ENCODE results near the gene TAF11L3.
"Not testable (repeated sequence)": the region's sequence is repeated elsewhere in the genome, so short reads cannot be mapped to it uniquely, and the experiment has no call there.

TAF11L3 gene

GRCh38 chr5:17518067-17518466 lies at the start of gene TAF11L3:
TSS of gene TAF11L3 (plus strand) at chr5:17518367.
- DNase-seq (ENCODE audit: insufficient read length, low spot score); FAIRE-seq: not testable (repeated sequence)

- FAIRE-seq (no peak), DNase-seq (ENCODE audit: insufficient read length, low spot score) (no peak)
These were observed 48.1 kb upstream of the TAF11L3 start for GRCh38 chr5:17470064-17470463.

GRCh38 chr5:17475064-17475463 lies 43.1 kb upstream of the TAF11L3 start:
- DNase-seq (ENCODE audit: insufficient read length, low spot score); FAIRE-seq: not testable (repeated sequence)

GRCh38 chr5:17477043-17477442 lies 41.1 kb upstream of the TAF11L3 start:
- no peak for FAIRE-seq
- DNase-seq (ENCODE audit: insufficient read length, low spot score), result no peak

- DNase-seq (ENCODE audit: insufficient read length, low spot score) (no peak), FAIRE-seq (no peak)
These were observed 40.4 kb upstream of the TAF11L3 start for GRCh38 chr5:17477573-17478265.

- DNase-seq (ENCODE audit: insufficient read length, low spot score) (no peak), FAIRE-seq (no peak)
These were observed 36.8 kb upstream of the TAF11L3 start for GRCh38 chr5:17481378-17481777.

- FAIRE-seq, result no peak
These were observed 35.4 kb upstream of the TAF11L3 start for GRCh38 chr5:17482790-17483189.

GRCh38 chr5:17486464-17487173 lies 31.5 kb upstream of the TAF11L3 start:
- not testable (repeated sequence) for FAIRE-seq

More at GRCh38 chr5:17482790-17483189, 35.4 kb upstream of the TAF11L3 start:
- DNase-seq (ENCODE audit: insufficient read length, low spot score), result no peak

GRCh38 chr5:17487174-17487512 lies 31.0 kb upstream of the TAF11L3 start:
- FAIRE-seq (no peak), DNase-seq (ENCODE audit: insufficient read length, low spot score) (no peak)

More at GRCh38 chr5:17486464-17487173, 31.5 kb upstream of the TAF11L3 start:
- DNase-seq (ENCODE audit: insufficient read length, low spot score), result not testable (repeated sequence)

GRCh38 chr5:17491257-17491656 lies 26.9 kb upstream of the TAF11L3 start:
- not testable (repeated sequence) for FAIRE-seq

GRCh38 chr5:17492770-17493169 lies 25.4 kb upstream of the TAF11L3 start:
- DNase-seq (ENCODE audit: insufficient read length, low spot score) (no peak), FAIRE-seq (peak; percentile 35)

More at GRCh38 chr5:17491257-17491656, 26.9 kb upstream of the TAF11L3 start:
- not testable (repeated sequence) for DNase-seq (ENCODE audit: insufficient read length, low spot score)

- FAIRE-seq, result no peak
- DNase-seq (ENCODE audit: insufficient read length, low spot score), result no peak
These were observed 20.7 kb upstream of the TAF11L3 start for GRCh38 chr5:17497446-17497845.

- FAIRE-seq; DNase-seq (ENCODE audit: insufficient read length, low spot score): not testable (repeated sequence)
These were observed 20.2 kb upstream of the TAF11L3 start, which contains the start of gene TAF11L2 for GRCh38 chr5:17497931-17498330. TSS of gene TAF11L2 (plus strand) at chr5:17498231.

- FAIRE-seq, result no peak
- DNase-seq (ENCODE audit: insufficient read length, low spot score), result no peak
These were observed 6.3 kb upstream of the TAF11L3 start for GRCh38 chr5:17511775-17512325.

- DNase-seq (ENCODE audit: insufficient read length, low spot score); FAIRE-seq: not testable (repeated sequence)
These were observed 641 bp upstream of the TAF11L3 start for GRCh38 chr5:17517526-17517925.

GRCh38 chr5:17519508-17519907 lies 1.3 kb downstream of the TAF11L3 start:
- FAIRE-seq; DNase-seq (ENCODE audit: insufficient read length, low spot score): not testable (repeated sequence)

GRCh38 chr5:17521501-17521900 lies 3.3 kb downstream of the TAF11L3 start, which contains the start of gene TAF11L4:
TSS of gene TAF11L4 (plus strand) at chr5:17521801.
- not testable (repeated sequence) for FAIRE-seq; DNase-seq (ENCODE audit: insufficient read length, low spot score)

GRCh38 chr5:17524935-17525334 lies 6.8 kb downstream of the TAF11L3 start, which contains the start of gene TAF11L5:
TSS of gene TAF11L5 (plus strand) at chr5:17525235.
- not testable (repeated sequence) for DNase-seq (ENCODE audit: insufficient read length, low spot score); FAIRE-seq

GRCh38 chr5:17526504-17526903 lies 8.3 kb downstream of the TAF11L3 start:
- not testable (repeated sequence) for DNase-seq (ENCODE audit: insufficient read length, low spot score); FAIRE-seq

GRCh38 chr5:17528369-17528768 lies 10.2 kb downstream of the TAF11L3 start, which contains the start of gene TAF11L6:
TSS of gene TAF11L6 (plus strand) at chr5:17528669.
- not testable (repeated sequence) for DNase-seq (ENCODE audit: insufficient read length, low spot score); FAIRE-seq

All from GM19239 (cell line).